Neural crest cell (in vitro differentiated cells): ENCODE data around the gene SLC43A2. TPM values are rescaled to one million over a fixed set of nuclear protein-coding genes. Genes with fewer than 3 reads are reported as not detected.

Source experiments
- DNase-seq: peaks from one replicate; pipeline ENCODE4 v3.0.0; 2021; ENCODE audit warnings: low read depth, mixed read lengths, low spot score
- H3K27ac Mint-ChIP-seq: one replicate; pipeline ENCODE4 v1.8.0; 2021; ENCODE audit warnings: mild to moderate bottlenecking, mixed read lengths; ENCODE audit not compliant: unreplicated experiment
- H3K27me3 Mint-ChIP-seq: 2 replicates; pipeline ENCODE4 v1.8.0; 2021; ENCODE audit warnings: low read depth, mild to moderate bottlenecking, mixed read lengths
- H3K36me3 Mint-ChIP-seq: 2 replicates; pipeline ENCODE4 v1.8.0; 2021; ENCODE audit warnings: low read depth, mild to moderate bottlenecking, mixed read lengths
- H3K4me1 Mint-ChIP-seq: 2 replicates; pipeline ENCODE4 v1.8.0; 2021; ENCODE audit warnings: mixed read lengths
- H3K4me3 Mint-ChIP-seq: one replicate; pipeline ENCODE4 v1.8.0; 2021; ENCODE audit warnings: mild to moderate bottlenecking, mixed read lengths
- H3K9me3 Mint-ChIP-seq: 2 replicates; pipeline ENCODE4 v1.8.0; 2021; ENCODE audit warnings: mixed read lengths
- CTCF ChIP-seq: fragments of 200-600 bp; sonication (generic); conservative IDR thresholded peaks from 2 replicates; pipeline ENCODE4 v1.5.0; 2021; ENCODE audit warnings: antibody characterized with exemption, mild to moderate bottlenecking
- total RNA-seq: library from RNA; stranded (reverse); gene quantifications from 2 replicates; pipeline ENCODE4 v1.2.1, GENCODE V29; 2021

Gene SLC43A2
- total RNA-seq, 1 donor from 2014 or later: 13.9 TPM

- Mint-ChIP-seq H3K27me3 (no peaks in the 10 kb centered on the region), H3K9me3 (no peaks in the 10 kb centered on the region), H3K27ac (no peak overlapping the region), H3K4me3 (no peak overlapping the region), H3K36me3 (peaks cover 12% of the 10 kb centered on the region), H3K4me1 (no peaks in the 10 kb centered on the region)
- no peak for DNase-seq
- no peak for TF ChIP-seq CTCF
These were observed 80.6 kb downstream of the SLC43A2 start for GRCh38 chr17:1548032-1548431.

DNA sequence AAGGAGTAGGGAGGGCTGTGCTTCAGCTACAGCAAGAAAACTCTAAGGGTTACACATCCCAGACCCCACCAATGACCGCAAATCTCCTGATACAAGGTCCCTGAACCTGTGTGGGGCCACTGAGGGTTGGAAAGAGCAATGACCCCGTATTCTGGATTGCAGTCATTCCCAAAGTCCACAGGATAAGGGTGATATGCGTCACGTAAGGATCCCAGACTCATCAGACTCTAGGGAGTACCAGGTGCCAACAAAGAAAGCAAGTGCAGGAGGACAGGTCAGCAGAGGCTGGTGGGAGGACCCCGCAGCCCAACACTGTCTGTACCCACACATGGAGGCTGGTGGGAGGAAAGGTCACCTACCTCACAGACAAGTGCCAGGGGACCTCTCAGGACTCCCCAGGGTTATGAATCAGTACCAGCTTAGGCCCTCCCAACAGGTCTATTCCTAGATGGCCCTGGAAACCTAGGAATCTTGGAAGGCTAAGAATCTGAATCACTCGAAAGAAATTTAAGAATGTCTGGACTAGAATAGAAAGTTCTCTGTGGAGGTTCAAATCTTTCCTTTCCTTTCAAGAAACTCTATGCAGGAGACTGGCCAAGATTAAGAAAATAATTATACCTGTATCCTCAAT is 82.2 kb downstream of the SLC43A2 start:
- DNase-seq: no peak
- Mint-ChIP-seq H3K4me1 (no peaks in the 10 kb centered on the region), H3K27me3 (no peaks in the 10 kb centered on the region), H3K4me3 (no peak overlapping the region), H3K36me3 (peaks cover 12% of the 10 kb centered on the region), H3K27ac (no peak overlapping the region), H3K9me3 (no peaks in the 10 kb centered on the region)
- no peak for TF ChIP-seq CTCF

DNA sequence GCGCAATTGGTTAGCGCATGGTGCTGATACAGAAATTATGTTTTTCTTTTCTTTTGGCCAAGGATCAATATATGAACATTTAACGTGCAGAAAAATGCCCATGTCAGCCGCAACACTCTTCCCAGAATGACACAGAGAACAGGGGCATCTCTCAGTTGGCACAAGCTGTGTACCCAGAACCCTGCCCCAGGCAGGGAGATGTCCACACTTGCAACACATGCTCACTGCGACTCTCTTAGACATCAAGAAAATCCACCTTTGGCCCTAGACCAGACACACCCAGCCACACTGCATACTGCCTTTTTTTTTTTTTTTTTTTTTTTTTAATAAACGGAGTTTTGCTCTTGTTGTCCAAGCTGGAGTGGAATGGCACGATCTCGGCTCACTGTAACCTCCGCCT is 83.0 kb downstream of the SLC43A2 start:
- no peak for DNase-seq
- H3K27me3 Mint-ChIP-seq: no peaks in the 10 kb centered on the region
- H3K4me1 Mint-ChIP-seq: no peaks in the 10 kb centered on the region
- no peaks in the 10 kb centered on the region for H3K9me3 Mint-ChIP-seq
- H3K27ac Mint-ChIP-seq: no peak overlapping the region
- TF ChIP-seq CTCF: no peak
- H3K36me3 Mint-ChIP-seq: peaks cover 8% of the 10 kb centered on the region
- H3K4me3 Mint-ChIP-seq: no peak overlapping the region

- no peaks in the 10 kb centered on the region for H3K4me1 Mint-ChIP-seq
- no peaks in the 10 kb centered on the region for H3K27me3 Mint-ChIP-seq
- no peak overlapping the region for H3K27ac Mint-ChIP-seq
- no peak for DNase-seq
- no peak for TF ChIP-seq CTCF
- H3K36me3 Mint-ChIP-seq: peaks cover 12% of the 10 kb centered on the region
- H3K9me3 Mint-ChIP-seq: no peaks in the 10 kb centered on the region
- H3K4me3 Mint-ChIP-seq: no peak overlapping the region
These were observed 86.3 kb downstream of the SLC43A2 start for GRCh38 chr17:1542316-1542715.

GRCh38 chr17:1541367-1541904 is 87.2 kb downstream of the SLC43A2 start:
- Mint-ChIP-seq H3K4me1 (no peaks in the 10 kb centered on the region), H3K27ac (no peak overlapping the region), H3K4me3 (no peak overlapping the region), H3K9me3 (no peaks in the 10 kb centered on the region), H3K27me3 (no peaks in the 10 kb centered on the region), H3K36me3 (peaks cover 10% of the 10 kb centered on the region)
- no peak for TF ChIP-seq CTCF
- no peak for DNase-seq
